ENCODE measurements around the gene PRELID1.

Gene PRELID1

GRCh38 chr5:177314376-177315342 lies 11.1 kb downstream of the PRELID1 start:
- no peak for DNase-seq

GRCh38 chr5:177315411-177315810 lies 11.8 kb downstream of the PRELID1 start:
- DNase-seq: no peak

GRCh38 chr5:177316005-177316404 lies 12.4 kb downstream of the PRELID1 start:
- DNase-seq: no peak

- DNase-seq: no peak
Observed at GRCh38 chr5:177317959-177318377, 14.4 kb downstream of the PRELID1 start.

GRCh38 chr5:177319913-177320588 lies 16.5 kb downstream of the PRELID1 start:
- no peak for DNase-seq

- DNase-seq: no peak
Observed at GRCh38 chr5:177320879-177321278, 17.3 kb downstream of the PRELID1 start.

GRCh38 chr5:177325868-177326381 lies 22.3 kb downstream of the PRELID1 start:
- no peak for DNase-seq

- DNase-seq: no peak
Observed at GRCh38 chr5:177327539-177328522, 24.2 kb downstream of the PRELID1 start.

GRCh38 chr5:177328545-177329231 lies 25.1 kb downstream of the PRELID1 start:
- no peak for DNase-seq

- DNase-seq: no peak
Observed at GRCh38 chr5:177329883-177330282, 26.3 kb downstream of the PRELID1 start.

- no peak for DNase-seq
Observed at GRCh38 chr5:177330991-177331842, 27.6 kb downstream of the PRELID1 start.

GRCh38 chr5:177332031-177332895 lies 28.7 kb downstream of the PRELID1 start:
- DNase-seq: no peak

- DNase-seq: no peak
Observed at GRCh38 chr5:177332896-177333260, 29.3 kb downstream of the PRELID1 start.

- no peak for DNase-seq
Observed at GRCh38 chr5:177333420-177334154, 30.0 kb downstream of the PRELID1 start.

GRCh38 chr5:177334155-177334551 lies 30.6 kb downstream of the PRELID1 start:
- DNase-seq: no peak

GRCh38 chr5:177334781-177335700 lies 31.4 kb downstream of the PRELID1 start:
- no peak for DNase-seq

- DNase-seq: no peak
Observed at GRCh38 chr5:177335701-177336065, 32.1 kb downstream of the PRELID1 start.

- DNase-seq: no peak
Observed at GRCh38 chr5:177336112-177336511, 32.5 kb downstream of the PRELID1 start.
